ES-I3 (cell line): ENCODE measurements around the gene SYT5.
"Not testable (repeated sequence)": the region's sequence is repeated elsewhere in the genome, so short reads cannot be mapped to it uniquely, and the experiment has no call there.

Source experiments
- H3K36me3 ChIP-seq: 2 replicates; pipeline ENCODE4 v1.6.1; 2013; ENCODE audit warnings: mild to moderate bottlenecking, low read length, control low read depth, moderate library complexity; ENCODE audit not compliant: insufficient read depth
- H3K4me1 ChIP-seq: 2 replicates; pipeline ENCODE4 v1.6.1; 2013; ENCODE audit warnings: mild to moderate bottlenecking, control low read depth, low read length; ENCODE audit not compliant: insufficient read depth
- H3K9ac ChIP-seq: 2 replicates; pipeline ENCODE4 v1.6.1; 2013; ENCODE audit warnings: low read depth, mild to moderate bottlenecking, low read length, moderate library complexity
- H3K9me3 ChIP-seq: 2 replicates; pipeline ENCODE4 v1.6.1; 2013; ENCODE audit warnings: mild to moderate bottlenecking, low read length, moderate library complexity; ENCODE audit not compliant: control insufficient read depth, insufficient read depth

The SYT5 gene

DNA sequence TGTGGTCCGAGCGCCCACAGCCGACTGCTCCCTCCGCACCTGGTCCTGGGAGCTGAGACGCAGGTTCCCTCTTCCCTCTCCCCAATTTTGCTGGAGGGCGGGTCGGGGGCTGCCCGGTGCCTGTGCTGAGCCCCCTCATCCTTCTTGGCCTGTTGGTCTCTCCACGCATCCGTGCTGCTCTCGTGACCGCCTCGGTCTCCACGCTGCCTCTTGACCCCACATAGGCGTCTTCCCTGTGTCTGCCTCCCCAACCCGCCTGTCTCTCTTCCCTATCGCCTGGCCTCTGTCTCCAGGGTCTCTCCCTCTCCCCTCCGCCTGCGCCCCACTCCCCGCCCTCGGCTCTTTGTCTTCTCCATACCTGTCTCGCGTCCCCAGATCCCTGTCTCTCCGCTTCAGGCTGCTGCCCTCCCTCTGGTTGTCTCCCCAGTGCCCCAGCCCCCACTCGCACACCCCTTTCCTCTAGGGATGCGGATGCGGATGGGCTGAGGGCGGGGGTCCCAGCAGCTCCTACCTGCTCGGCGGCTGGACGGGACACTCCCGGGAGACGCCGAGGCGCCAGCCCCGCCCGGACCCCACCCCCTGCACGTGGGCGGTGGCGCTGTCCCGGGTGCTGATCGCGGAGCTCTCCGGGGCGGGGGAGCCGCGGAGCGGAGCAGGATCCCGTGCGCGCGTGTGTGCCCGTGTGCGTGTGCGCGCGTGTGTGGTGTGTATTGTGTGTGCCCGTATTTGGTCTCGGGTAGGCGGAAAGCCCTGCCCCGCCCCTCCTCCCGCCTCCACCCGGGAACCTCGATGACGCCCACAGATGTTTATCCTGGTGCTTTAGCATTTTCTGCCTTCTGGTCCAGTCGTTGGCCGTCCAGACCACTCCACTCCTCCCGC lies at the start of gene SYT5:
Gene SYT5 (minus strand): TSS at position 684 of the 879 bp plus-strand sequence. CDS start 1,248 bp downstream, outside the sequence.
- Histone ChIP-seq H3K9me3 (no peaks in the 10 kb centered on the region), H3K9ac (peak within 1 kb of the TSS; percentile 49; the same call in 1 of the 2 replicates), H3K36me3 (no peaks in the 10 kb centered on the region), H3K4me1 (peaks cover 6% of the 10 kb centered on the region)

DNA sequence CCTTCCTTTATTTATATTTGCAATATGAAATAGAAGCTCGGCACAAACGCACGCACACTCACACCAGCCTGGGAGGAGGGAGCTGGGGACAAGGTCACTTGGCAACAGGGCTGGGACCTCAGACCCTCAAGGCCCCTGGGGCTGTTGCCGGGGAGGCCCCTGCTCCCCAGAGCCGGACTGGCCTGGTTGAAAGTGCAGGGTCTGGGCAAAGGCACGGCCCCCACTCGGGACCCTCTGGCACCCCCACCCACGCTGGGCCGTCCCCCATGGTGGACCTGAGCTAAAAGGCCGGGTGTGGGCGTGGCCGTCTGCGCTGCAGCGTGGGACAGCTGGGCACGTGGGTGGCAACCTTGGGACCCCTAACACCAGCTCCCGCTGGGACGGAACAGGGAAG lies 49.7 kb upstream of the SYT5 start:
- no peaks in the 10 kb centered on the region for H3K9me3 ChIP-seq
- no peak overlapping the region for H3K9ac ChIP-seq
- H3K36me3 ChIP-seq = peaks cover 3% of the 10 kb centered on the region
- H3K4me1 ChIP-seq = no peaks in the 10 kb centered on the region

DNA sequence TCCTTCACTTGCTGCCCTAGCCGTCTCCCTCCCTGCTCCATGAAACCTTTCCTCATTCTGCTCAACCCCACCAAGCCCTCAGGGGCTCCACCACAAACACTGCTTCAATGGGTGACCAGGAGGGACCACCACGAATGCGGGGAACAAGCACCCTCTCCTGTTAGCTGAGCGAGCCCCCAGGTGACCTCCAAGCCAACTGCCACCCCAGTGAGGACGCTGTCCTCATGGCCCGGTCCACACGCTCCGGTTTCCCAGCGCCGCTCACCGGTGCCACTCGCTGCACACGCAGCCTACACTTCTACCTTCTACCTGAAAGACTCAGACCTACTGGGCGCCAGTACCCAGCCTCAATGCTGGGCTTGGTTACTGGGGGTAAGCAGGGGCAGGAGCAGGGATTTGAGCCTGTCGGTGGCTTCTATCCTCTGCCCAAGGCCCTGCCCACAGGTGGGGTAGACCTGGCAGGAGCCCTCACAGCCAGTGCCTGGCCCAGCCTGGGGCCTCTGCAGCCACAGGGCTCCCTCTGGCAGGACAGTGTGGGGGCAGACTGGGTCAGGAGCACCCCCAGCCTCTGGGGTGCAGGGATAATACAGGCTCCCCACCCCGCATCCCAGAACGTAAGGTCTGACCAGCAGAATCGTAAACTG lies 49.2 kb upstream of the SYT5 start:
- Histone ChIP-seq H3K9me3 (no peaks in the 10 kb centered on the region), H3K9ac (no peak overlapping the region), H3K4me1 (no peaks in the 10 kb centered on the region), H3K36me3 (no peaks in the 10 kb centered on the region; the same call in 1 of the 2 replicates)

DNA sequence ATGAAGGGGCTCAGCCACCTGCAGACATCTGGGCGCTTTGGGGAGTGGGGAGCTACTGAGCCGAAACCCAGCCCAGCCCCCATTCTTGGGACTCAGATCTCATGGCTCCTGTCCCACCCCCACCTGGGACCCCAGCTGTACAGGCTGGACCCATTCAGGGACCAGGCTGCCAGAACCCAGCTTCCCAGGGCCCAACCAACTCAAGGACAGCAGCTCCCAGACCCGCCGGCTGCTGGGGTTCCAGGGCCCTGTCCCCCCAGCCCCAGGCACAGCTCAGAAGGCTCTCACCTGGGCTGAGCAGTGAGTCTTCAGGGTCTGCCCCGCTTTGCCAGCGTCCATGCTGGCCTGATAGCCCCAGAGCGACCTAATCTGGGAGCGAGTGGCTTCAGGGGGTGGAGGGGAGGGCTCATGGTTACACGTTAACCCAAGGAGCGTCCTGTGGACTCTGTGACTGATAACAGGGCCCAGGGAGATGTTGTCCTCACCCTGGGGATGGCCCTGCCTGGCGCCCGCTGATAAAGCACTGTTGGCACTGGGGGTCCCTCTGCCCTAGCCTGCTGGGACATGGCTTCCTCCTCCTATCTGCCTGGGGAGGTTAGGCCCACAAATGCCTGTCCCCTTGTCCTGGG lies 48.4 kb upstream of the SYT5 start, which contains the start of gene TMEM86B:
Gene TMEM86B (minus strand): TSS at position 361 of the 629 bp plus-strand sequence. CDS start 22 bp downstream, at position 339.
- no peaks in the 10 kb centered on the region; the same call in 1 of the 2 replicates for H3K36me3 ChIP-seq
- no peaks in the 10 kb centered on the region for H3K4me1 ChIP-seq
- H3K9me3 ChIP-seq = no peaks in the 10 kb centered on the region
- H3K9ac ChIP-seq = no peak within 1 kb of the TSS

DNA sequence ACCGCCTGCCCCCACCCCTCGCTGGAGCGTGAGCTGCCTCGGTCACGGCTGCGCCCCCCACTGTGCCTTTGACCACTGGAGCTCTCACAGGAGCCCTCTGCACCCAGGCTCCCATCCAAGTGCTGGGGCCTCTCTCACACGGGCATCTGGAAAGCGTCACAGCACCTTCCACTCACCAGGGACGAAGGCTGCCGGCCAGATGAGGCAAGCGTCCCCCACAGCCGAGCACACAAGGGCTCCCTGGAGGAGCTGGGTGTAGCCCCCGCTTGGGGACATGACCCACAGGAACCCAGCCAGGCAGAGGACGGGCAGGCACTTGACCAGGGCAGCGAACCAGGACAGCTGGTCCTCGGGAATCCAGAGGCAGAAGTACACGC lies 47.9 kb upstream of the SYT5 start:
- Histone ChIP-seq H3K4me1 (no peaks in the 10 kb centered on the region), H3K9me3 (no peaks in the 10 kb centered on the region), H3K36me3 (no peaks in the 10 kb centered on the region; the same call in 1 of the 2 replicates), H3K9ac (no peak overlapping the region)

DNA sequence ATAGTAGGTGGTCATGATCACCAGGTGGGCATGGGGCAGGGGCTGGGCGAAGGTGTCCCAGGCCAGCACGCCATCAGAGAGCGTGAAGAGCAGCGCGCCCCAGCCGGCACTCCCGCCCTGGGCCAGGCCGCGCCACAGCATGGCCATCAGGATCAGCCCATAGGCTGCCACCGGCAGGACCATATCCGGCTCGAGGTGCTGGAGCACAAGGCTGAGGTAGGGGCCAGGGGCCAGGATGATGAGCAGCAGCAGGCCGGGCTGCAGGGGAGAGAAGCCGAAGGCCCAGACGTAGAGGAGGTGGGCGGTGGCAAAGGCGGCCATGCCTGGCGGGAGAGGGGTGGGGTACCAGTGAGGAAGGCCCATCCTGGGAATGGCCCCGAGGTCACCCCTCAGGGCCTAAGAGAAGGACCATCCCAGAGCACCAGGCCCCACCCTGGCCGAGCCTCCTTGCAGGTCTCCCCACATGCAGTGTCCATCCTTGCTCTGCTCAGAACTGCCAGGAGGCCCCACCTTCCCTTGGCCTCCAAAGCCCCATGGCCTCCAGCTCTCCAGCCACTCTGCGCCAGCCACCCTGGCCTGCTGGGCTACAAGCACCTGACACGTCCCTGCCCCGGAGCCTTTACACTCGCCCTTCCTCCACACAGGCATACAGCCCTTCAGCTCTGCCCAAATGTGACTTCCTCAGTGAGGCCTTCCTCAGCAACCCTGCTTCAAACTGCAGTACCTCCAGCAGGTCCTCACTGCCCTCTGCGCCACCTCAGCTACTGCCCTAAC lies 47.3 kb upstream of the SYT5 start:
- Histone ChIP-seq H3K9ac (no peak overlapping the region), H3K36me3 (no peaks in the 10 kb centered on the region; the same call in 1 of the 2 replicates), H3K4me1 (no peaks in the 10 kb centered on the region), H3K9me3 (no peaks in the 10 kb centered on the region)

DNA sequence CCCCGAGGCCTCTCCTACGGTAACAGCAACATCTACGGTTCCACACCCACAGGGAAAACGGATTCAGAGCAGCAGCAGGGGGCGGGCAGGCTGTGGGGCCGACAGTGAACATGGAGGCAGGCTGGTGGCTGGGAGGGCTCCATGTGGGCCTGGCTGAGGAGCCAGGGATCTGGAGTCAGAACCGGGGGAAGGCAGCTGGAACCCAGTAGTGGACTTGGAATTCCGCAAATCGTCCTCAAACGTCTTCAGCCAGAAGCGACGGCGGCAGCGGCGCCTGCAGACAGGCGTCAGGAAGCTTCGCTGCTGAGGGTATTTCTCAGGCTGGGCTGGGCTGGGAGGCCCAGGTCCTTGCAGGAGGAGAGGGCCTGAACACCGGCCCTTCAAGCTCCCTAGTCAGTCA lies 46.7 kb upstream of the SYT5 start:
- H3K36me3 ChIP-seq = no peaks in the 10 kb centered on the region; the same call in 1 of the 2 replicates
- no peaks in the 10 kb centered on the region for H3K4me1 ChIP-seq
- no peak overlapping the region for H3K9ac ChIP-seq
- no peaks in the 10 kb centered on the region for H3K9me3 ChIP-seq

DNA sequence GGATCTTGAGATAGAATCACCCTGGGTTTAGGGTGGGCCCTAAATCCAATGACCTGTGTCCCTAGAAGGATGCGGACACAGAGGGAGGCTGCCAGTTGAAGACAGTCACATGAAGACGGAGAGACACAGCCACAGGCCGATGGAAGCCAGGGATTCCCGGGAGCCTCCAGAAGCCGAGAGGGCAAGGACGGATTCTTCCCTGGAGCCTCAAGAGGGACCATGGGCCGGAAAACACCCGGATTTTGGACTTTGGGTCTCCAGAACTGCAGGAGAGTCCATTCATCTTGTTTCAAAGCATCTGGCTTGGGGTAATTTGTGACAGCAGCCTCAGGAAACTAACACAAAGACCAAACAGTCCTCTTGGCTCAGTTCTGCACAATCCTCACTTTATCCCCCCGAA lies 46.2 kb upstream of the SYT5 start:
- no peaks in the 10 kb centered on the region for H3K4me1 ChIP-seq

DNA sequence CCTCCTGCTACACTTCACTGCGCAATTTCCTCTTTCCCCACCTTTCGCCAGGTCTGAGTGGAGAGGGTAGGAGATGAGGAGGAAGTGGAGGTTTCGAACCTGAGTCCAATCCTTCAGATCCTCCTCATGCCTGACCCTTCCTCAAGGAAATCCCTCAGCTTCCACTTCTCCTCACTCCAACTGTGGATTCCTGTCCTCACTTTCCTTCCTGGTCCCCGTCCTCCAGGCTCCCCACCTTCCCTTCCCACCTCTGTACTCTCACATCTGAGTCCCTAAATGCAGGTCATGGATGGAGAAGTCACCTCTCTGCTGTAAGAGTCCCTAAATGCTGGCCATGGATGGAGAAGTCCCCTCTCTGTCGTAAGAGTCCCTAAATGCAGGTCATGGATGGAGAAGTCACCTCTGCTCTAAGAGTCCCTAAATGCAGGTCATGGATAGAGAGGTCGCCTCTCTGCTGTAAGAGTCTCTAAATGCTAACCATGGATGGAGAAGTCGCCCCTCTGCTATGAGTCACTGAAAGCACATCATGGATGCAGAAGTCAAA lies 45.4 kb upstream of the SYT5 start:
- H3K9me3 ChIP-seq = no peaks in the 10 kb centered on the region
- no peaks in the 10 kb centered on the region for H3K4me1 ChIP-seq
- H3K36me3 ChIP-seq = no peaks in the 10 kb centered on the region; the same call in 1 of the 2 replicates
- no peak overlapping the region for H3K9ac ChIP-seq

More for the DNA sequence above, 46.2 kb upstream of the SYT5 start:
- Histone ChIP-seq H3K9me3 (no peaks in the 10 kb centered on the region), H3K9ac (no peak overlapping the region), H3K36me3 (no peaks in the 10 kb centered on the region; the same call in 1 of the 2 replicates)

DNA sequence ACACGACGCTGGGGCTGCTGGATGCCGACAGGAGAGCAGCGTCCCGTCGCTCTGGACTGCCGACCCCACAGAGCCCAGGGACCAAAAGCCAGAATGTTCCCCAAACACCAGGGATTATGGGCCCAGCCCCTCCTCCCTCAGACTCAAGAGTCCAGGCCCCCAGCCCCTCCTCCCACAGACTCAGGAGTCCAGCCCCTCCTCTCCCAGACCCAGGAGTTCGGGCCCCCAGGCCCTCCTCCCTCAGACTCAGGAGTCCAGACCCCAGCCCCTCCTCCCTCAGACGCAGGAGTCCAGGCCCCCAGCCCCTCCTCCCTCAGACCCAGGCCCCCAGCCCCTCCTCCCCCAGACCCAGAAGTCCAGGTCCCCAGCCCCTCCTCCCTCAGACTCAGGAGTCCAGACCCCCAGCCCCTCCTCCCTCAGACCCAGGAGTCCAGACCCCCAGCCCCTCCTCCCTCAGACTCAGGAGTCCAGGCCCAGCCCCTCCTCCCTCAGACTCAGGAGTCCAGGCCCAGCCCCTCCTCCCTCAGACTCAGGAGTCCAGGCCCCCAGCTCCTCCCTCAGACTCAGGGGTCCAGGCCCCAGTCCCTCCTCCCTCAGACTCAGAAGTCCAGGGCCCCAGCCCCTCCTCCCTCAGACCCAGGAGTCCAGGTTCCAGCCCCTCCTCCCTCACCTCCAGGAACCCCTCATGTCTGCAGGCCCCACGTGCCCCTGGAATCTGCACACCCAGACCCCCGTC lies 44.8 kb upstream of the SYT5 start:
- H3K9me3 ChIP-seq, H3K4me1 ChIP-seq, H3K9ac ChIP-seq, H3K36me3 ChIP-seq: not testable (repeated sequence)

DNA sequence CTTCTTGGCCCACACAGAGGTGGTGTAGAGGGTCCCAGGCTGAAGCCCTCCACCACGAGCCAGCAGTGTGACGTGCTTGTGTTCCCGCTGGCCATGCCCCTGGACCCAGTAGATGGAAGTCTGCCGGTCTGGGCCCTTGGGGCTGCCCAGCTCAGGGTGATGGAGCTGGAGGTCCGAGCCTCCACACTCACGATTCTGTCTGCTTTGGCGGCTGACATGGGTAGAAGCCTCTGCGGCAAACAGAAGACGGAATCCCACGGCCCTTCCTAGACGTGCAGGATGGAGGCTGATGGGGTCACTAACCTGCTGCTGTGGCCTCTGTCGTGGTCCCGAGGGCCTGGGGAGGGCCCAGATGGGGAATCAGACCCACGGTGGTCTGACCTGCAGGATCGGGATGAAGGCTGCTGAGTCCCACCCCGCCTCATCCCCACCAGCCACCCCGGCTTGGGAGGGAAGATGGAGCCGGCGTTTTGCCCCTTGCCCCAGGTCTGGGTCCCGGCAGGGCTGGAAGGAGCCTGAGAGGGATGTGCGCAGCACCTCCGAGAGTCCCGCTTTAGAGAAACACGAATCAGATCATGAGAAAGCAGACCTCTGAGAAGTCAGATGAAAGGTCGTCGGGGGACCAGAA lies 44.1 kb upstream of the SYT5 start:
- Histone ChIP-seq H3K4me1 (no peaks in the 10 kb centered on the region), H3K9me3 (no peaks in the 10 kb centered on the region), H3K36me3 (no peaks in the 10 kb centered on the region), H3K9ac (no peak overlapping the region)

DNA sequence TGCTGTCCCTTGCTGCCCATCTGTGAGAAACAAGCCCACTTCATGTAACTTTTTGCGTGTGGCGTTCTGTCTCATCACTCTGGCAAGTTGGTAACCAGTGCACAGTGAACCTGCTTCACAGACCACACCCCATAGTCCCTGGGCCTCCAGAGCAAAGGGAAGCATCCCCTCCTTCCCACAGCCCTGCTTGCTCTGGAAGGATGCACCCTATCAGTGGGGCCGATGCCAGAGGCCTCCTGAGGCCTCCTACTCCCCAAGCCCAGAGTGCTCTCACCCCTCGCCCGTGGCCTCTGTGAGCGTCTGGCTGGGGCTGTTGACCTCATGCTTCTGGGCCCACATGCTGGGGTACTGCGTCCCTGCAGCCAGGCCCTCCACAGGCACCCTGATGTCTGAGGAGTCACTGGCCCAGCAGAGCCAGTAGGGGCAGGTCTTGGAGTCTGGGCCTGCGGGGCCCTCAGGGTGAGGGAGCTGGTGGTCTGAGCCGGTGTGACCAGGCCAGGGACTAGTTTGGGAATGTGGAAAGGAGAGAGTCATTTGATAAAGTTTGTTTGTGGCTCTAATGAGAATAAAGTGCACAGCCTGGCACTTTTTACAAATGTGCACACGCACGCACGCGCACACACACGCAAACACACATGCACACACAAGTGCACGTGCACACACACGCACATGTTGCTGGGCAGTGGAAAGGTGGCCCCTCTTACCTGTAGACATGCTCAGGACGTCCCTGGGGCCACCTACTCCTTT lies 43.4 kb upstream of the SYT5 start:
- Histone ChIP-seq H3K9me3 (no peaks in the 10 kb centered on the region), H3K9ac (no peak overlapping the region), H3K36me3 (no peaks in the 10 kb centered on the region), H3K4me1 (no peaks in the 10 kb centered on the region)
